ENCODE measurements around the gene NF2.

NF2 gene

DNA sequence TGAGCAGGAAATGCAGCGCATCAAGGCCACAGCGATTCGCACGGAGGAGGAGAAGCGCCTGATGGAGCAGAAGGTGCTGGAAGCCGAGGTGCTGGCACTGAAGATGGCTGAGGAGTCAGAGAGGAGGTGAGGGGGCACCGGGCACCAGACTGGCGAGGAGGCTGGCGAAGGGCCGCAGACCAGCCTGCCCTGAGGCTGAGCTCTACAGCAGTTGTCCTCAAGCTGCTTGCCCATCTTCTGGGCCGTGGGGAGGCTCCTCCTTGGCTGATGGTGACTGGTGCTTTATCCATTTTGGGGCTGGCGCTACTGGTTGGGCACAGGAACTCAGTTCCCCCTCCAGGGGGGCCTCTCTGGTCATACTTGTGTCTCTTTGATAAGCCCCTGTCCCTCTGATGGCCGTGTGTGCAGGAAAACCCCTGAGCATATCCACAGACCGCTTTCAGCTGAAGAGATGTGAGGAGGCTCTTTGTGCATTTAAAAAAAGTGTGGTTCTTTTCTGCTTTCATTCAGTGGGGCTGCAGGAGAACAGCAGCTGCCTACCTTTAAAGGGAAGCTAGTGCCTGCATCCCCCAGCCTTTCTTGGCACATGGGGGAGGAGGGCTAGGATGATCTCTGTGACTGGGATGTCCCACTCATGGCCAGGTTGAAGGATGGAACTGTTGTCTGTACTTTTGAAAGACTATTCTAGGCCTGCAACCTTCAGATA is 70.1 kb downstream of the NF2 start:
- DNase-seq = no peak

DNA sequence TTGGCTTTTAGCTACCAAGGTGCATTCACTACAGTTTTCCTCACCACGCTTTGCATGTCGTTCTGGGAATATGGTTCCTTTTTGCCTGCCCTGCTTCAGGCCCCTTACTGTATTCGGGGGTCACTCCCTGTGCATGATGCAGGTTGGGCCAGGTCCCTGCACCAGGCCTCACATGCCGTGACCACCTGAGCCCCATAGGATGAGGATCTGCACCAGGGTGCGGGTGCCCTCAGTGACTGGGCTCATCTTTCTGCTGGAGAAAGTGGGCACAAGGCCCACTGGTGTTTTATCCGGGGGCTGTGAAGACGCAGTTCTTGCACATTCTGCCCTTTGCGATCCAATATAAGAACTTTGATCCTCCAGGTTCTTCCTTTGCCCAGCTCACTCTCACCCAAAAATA is 70.7 kb downstream of the NF2 start:
- no peak for DNase-seq

GRCh38 chr22:29679316-29679715 is 75.9 kb downstream of the NF2 start:
- no peak for DNase-seq

GRCh38 chr22:29683536-29683935 is 80.1 kb downstream of the NF2 start:
- no peak for DNase-seq

GRCh38 chr22:29684244-29684643 is 80.8 kb downstream of the NF2 start:
- no peak for DNase-seq

GRCh38 chr22:29689206-29689879 is 85.9 kb downstream of the NF2 start:
- DNase-seq = no peak

- DNase-seq = no peak
These were observed 86.4 kb downstream of the NF2 start for GRCh38 chr22:29689880-29690213.

GRCh38 chr22:29690476-29690875 is 87.0 kb downstream of the NF2 start:
- DNase-seq = no peak

DNA sequence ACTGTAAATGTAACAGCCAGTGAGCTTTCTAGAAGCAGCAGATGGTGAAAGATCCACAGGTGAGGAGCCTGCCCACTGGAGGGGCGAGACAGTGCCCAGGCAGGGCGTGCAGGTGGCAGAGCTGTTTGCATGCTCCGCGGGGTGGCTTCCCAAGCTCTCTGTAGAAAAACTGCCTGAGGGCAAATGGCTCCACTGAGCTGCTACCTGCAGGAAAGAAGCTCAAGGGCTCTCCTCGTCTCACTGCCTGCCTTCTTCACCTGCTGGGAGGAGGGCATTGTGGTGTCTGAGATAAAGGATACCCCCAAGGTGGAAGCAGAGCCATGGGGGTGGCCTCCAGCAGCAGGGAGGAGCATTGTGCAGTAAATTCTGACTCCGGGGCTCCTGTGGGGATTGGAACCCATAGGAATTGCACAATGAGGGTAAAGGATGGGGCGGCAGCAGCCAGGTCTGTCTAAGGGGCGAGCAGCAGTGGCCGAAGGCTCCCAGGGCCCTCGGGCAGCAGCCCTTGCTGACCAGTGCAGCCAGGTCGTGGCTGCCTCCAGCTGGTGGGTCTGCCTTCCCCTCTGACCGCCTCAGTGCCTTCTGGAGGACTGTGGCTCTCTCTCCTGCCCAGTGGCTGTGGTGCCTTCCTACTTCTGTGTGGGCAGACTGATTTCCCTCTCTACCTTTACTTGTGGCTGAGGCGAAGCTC is 88.3 kb downstream of the NF2 start:
- no peak for DNase-seq

DNA sequence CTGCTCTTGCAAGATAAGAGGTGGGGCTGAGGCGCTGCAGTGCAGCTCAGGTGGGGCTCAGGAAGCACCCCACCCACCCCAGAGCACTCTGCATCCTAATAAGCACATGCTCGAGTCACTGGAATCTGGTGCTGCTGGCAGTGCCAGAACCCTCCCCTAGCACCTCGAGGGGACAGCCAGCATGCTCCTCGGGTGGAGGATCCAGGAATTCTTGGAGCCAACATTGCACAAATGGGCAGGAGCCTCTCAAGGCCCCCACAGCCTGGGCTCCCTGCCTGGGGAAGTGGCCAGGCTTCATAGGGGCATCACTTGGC is 88.9 kb downstream of the NF2 start:
- no peak for DNase-seq

DNA sequence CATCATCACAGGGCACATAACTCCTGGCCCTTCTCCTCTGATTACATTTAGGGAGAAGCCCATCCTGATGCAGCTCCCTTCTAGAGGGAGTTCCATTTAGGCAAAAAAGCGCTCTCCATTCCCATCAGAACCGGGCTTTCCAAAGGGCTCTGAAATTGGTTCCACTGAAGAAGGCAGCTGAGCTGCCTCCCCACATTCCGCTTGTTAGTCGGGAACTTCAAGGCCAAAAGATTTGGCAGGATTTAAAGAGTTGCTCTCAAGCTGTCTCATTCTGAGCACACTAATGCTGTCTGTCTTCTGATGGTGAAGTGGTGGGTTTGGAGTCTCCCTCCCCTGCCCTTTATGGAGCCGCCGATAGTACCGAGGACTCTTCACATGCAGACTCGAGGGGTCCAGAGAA is 89.7 kb downstream of the NF2 start:
- DNase-seq = no peak

DNA sequence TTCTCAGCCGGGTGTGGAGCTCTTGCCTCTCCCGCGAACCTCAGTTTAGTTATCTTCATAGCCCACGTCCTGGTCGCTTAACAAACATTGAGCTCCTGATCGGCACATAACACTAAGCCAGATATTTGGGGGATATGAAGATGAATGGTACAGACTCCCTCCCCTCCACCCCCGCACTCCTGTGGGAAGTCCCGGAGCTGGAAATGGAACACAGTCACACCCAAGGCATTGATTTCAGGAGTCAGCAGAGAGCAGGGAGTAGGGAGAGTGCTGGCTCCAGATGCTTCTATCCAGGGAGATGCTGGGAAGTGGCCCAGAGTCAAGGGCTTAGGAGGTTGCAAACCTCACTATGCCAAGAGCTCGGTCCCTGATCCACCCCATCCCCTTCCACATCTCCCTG is 90.2 kb downstream of the NF2 start:
- no peak for DNase-seq

DNA sequence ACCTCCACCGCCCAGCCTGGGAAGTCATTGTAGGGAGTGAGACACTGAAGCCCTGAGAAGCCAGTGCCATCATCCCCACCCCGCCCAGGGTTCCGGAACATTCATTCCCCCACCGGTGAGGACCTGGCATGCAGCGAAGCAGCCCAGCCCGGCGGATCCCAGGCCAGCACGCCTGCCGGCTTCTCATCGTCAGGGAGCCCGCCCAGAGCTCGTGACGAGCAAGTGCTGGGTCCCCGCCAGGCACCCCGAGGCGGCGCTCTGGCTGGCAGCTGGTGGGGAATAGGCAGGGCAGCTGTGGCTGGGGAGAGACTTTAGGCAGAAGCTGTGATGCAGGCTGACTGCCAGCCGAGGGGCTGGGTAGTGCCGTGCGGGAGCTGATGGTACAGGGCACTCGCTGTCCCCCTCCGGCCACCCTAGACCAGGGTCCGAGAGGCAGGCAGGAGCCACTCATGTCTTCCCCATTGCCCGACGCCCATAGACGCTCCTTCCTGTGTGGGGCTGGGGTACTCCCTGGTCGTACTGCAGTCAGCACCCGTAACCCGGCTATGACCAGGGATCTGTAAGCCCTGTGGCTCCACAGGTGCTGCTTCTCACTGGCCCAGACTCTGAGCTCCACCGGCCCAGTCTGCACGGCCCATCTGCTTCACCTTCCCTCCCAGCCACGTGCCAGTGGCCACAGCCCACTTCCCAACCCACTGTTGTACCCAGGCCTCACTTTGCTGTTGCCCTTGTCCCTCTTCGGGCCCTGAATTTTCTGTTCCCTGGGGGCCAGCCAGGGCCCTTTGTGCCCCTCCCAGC is 91.9 kb downstream of the NF2 start:
- DNase-seq = no peak

DNA sequence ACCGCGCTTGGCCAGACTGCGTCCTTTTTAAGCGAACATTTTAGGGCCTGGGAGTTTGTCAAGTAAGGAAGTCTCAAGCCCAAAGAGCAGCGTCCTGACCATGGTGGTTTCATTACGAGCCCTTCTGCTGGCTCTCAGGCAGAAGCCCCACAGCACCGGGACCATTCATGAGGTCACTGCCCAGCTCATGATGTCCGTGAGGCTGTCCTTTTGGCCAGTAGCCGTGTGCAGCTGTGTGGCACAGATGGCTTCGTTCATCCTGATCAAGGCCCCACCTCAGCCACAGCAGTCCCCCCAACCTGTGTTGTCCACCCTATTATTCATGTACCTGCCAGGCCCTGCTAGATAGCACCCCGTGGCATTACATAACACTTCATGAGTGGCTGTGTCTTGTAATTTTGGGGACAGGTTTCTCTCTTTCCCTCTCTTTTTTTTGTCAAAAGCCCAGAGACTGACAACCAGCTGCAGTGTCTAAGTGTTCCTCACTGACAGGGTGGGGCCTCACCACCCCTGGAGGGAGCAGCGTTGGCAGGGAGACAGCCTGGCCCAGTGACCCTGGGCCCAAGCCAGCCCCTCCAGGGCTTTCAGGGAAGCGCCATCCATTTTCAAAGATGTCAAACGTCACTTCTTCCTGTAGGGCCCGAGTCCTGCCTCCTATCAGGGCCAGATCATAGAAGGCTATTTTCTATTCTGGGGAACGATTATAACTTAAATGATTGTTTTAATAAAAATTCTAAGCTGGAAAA is 94.6 kb downstream of the NF2 start:
- no peak for DNase-seq

- no peak for DNase-seq
These were observed 96.9 kb downstream of the NF2 start for GRCh38 chr22:29700206-29700899.

- no peak for DNase-seq
These were observed 97.4 kb downstream of the NF2 start for GRCh38 chr22:29700900-29701154.

DNA sequence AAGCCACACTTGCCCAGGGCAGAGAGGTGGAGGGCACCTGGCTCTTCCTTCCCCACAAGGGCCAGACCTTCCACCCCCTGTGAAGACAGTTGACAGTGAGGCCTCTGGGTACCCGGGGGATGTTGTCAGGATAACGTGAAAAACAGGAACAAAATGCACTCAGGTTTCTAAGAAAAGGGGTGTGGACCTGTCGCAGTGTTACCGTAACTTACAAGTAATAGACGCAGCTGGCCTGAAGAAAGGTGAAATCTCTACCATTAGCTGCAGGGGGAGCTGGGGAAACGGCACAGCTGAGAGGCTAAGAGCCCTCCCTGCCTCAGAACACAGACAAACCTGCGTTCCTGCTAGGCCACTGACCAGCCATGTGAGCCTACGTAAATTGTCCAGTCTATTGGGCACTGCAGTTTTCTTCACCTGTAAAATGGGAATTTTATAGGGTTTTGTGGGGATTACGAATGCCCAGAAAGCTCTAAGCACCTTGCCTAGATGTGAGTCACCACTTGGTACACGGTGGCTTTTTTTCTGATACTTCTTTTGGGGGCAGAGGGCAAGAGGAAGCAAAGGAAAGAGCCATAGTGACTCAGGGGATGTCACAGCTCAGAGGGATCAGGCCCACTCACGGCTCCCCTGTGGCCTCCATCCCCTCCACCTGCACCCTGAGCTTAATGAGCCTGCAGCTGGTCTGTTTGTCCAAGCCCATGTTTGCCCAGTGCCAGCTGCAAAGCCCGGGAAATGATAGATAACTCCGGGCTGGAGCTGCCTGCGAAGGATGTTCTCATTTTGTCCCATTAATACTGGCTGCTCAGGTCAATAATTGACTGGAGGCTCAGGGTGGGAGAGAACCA is 97.9 kb downstream of the NF2 start:
- DNase-seq = no peak

DNA sequence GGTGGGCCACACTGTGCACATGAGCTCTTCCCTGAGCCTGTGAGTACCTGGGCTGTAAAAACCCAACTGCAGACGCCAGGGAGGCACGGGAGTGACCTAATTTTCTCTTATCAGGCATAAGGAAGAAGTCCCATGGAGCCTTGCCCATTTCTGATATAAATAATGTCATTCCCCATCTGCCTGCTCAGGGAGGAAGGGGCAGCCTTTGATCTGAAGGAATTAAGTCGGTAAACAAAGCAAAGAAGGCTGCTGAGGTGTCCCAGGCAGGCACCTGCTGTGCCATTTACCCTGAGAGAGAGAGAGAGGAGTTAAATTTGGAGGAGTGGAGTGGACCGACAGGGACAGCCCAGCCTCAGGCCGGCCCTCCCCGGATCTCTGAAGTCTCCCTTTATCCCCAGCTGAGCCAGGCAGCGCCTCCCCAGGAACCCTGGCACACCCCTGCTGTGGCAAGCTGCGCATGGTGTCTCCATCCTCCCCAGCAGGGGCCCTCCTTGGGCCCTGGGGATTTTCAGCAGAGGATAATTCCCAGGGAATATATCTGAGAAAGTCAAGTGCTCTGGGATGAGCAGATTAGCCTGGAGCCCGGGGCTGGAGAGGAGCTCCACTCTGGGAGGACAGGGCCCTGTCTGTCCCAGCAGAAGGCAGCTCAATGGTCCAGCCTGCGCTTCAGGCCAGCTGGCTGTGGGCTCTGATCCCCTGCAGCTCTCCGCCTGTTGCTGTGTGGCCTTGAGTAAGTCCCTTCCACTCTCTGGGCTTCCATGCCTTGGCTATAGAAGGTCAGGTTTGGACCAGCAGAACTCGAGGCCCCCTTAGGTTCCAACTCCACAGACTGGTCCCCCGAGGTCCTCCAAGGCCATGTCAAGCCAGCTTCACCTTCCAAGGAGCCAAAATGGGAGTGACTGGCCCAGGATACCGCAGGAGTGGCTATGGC is 98.8 kb downstream of the NF2 start:
- DNase-seq = no peak

DNA sequence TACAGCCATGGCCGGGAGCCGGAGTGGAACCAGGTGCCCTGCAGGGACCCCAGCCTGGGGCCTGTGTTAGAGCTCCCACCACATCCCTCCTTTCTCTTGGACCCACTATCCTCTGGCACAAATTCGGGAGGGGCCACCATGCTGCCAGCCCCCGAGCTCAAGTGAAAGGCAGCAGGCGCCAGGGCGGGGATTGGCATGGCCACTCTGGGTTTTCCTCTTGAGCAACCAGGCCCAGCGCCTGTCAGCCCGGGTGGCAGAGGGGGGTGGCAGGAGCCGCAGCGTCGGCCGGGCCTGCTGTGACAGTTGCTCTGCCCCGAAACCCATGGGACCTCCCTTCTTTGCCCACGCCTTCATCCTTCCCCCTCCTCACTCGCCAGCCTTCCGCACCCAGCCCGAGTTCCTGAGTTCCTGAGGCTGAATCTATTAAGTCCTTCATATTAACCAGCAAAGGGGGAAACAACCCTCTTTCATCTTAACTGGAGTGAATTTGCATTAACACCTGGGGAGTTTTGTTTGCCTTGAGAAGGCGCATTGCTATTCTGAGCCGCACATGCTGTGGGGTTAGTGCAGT is 99.6 kb downstream of the NF2 start:
- DNase-seq = no peak

- no peak for DNase-seq
These were observed 100.2 kb downstream of the NF2 start for GRCh38 chr22:29703569-29704195.

Data from activated gamma-delta T cell treated with Interleukin-2 at 50 U/mL for 16 hours (primary cell).